Measurements from ENCODE around the gene TWIST2.
A peak's percentile ranks its signal among the peaks of the same experiment; 100 is the strongest.

The TWIST2 gene

GRCh38 chr2:238886453-238887094, 38.7 kb downstream of the TWIST2 start:
- DNase-seq: peak in 1 of 10 donors; percentile 46
- intact Hi-C loops (cut with DNase I): no loop called here

GRCh38 chr2:238887616-238888015, 39.7 kb downstream of the TWIST2 start:
- intact Hi-C loops (cut with DNase I): no loop called here
- peak in 1 of 10 donors; percentile 36 for DNase-seq

GRCh38 chr2:238888781-238889180, 40.9 kb downstream of the TWIST2 start:
- intact Hi-C loops (cut with DNase I): no loop called here
- DNase-seq: peak in 1 of 10 donors; percentile 57

GRCh38 chr2:238890131-238890530, 42.2 kb downstream of the TWIST2 start:
- DNase-seq: peak in 1 of 10 donors; percentile 75
- intact Hi-C loops (cut with DNase I): no loop called here

- intact Hi-C loops (cut with DNase I): no loop called here
- DNase-seq: peak in 2 of 10 donors; percentile 60 to 75
Observed at GRCh38 chr2:238890618-238891456, 43.0 kb downstream of the TWIST2 start.

- DNase-seq: peak in 2 of 10 donors; percentile 47 to 82
- intact Hi-C loops (cut with DNase I): no loop called here
Observed at GRCh38 chr2:238891457-238892203, 43.7 kb downstream of the TWIST2 start.

GRCh38 chr2:238892204-238892500, 44.3 kb downstream of the TWIST2 start:
- intact Hi-C loops (cut with DNase I): no loop called here
- peak in 2 of 10 donors; percentile 61 to 64 for DNase-seq

GRCh38 chr2:238892796-238893195, 44.9 kb downstream of the TWIST2 start:
- DNase-seq: peak in 1 of 10 donors; percentile 19
- intact Hi-C loops (cut with DNase I): no loop called here

- peak in 2 of 10 donors; percentile 61 to 65 for DNase-seq
- intact Hi-C loops (cut with DNase I): no loop called here
Observed at GRCh38 chr2:238893349-238894000, 45.6 kb downstream of the TWIST2 start.

- DNase-seq: peak in 2 of 10 donors; percentile 73 to 74
- intact Hi-C loops (cut with DNase I): no loop called here
Observed at GRCh38 chr2:238894226-238894949, 46.5 kb downstream of the TWIST2 start.

- intact Hi-C loops (cut with DNase I): no loop called here
- peak in 1 of 10 donors; percentile 78 for DNase-seq
Observed at GRCh38 chr2:238894950-238895298, 47.0 kb downstream of the TWIST2 start.

GRCh38 chr2:238895361-238895882, 47.5 kb downstream of the TWIST2 start:
- intact Hi-C loops (cut with DNase I): no loop called here
- DNase-seq: no peak

GRCh38 chr2:238895891-238896600, 48.2 kb downstream of the TWIST2 start:
- intact Hi-C loops (cut with DNase I): no loop called here
- peak in 1 of 10 donors; percentile 57 for DNase-seq

- intact Hi-C loops (cut with DNase I): no loop called here
- no peak for DNase-seq
Observed at GRCh38 chr2:238896641-238897040, 48.8 kb downstream of the TWIST2 start.

- intact Hi-C loops (cut with DNase I): no loop called here
- peak in 1 of 10 donors; percentile 65 for DNase-seq
Observed at GRCh38 chr2:238897122-238897880, 49.4 kb downstream of the TWIST2 start.

- no peak for DNase-seq
- intact Hi-C loops (cut with DNase I): no loop called here
Observed at GRCh38 chr2:238897911-238898311, 50.0 kb downstream of the TWIST2 start.

GRCh38 chr2:238898534-238899281, 50.8 kb downstream of the TWIST2 start:
- intact Hi-C loops (cut with DNase I): no loop called here
- DNase-seq: peak in 1 of 10 donors; percentile 57

GRCh38 chr2:238899386-238899785, 51.5 kb downstream of the TWIST2 start:
- DNase-seq: peak in 1 of 10 donors; percentile 25
- intact Hi-C loops (cut with DNase I): no loop called here
